KOPT-K1 (cell line): ENCODE measurements around the gene EIF3F.

Experiments used
- H3K27ac ChIP-seq: fragments of 200-600 bp; sonication (generic); 2 replicates; pipeline ENCODE4 v1.5.1; 2016; ENCODE audit warnings: antibody characterized with exemption, mild to moderate bottlenecking, low read depth, low read length; ENCODE audit not compliant: poor library complexity, severe bottlenecking
- H3K36me3 ChIP-seq: fragments of 200-600 bp; sonication (generic); 2 replicates; pipeline ENCODE4 v1.5.1; 2017; ENCODE audit warnings: antibody characterized with exemption, mild to moderate bottlenecking, low read length, moderate library complexity; ENCODE audit not compliant: insufficient read depth
- H3K9me3 ChIP-seq: fragments of 200-600 bp; sonication (generic); 2 replicates; pipeline ENCODE4 v1.5.1; 2017; ENCODE audit warnings: antibody characterized with exemption, low read length, mild to moderate bottlenecking; ENCODE audit not compliant: insufficient read depth, poor library complexity, severe bottlenecking

EIF3F gene

DNA sequence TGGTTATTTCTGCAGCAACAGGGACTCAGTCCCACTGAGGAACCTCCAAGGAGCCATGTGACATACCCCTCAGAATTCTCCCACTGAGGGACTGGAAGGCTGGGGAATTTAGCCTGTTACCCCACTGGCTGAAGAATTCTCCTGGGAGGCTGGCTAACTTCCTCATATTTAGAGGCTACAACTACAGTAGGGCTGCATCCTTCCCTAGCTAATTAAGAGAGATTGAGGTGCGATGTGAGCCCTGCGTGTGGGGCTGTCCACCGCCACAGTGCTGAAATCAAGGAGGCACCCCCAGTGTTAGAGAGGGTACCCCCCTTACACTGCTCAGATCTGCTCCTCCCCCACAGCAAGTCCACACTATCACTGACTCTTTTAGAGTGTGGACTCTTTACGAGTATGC is 21.1 kb downstream of the EIF3F start:
- Histone ChIP-seq H3K27ac (no peak overlapping the region), H3K36me3 (no peaks in the 10 kb centered on the region), H3K9me3 (no peaks in the 10 kb centered on the region)

GRCh38 chr11:8009856-8010255 is 22.7 kb downstream of the EIF3F start:
- H3K36me3 ChIP-seq = no peaks in the 10 kb centered on the region
- H3K9me3 ChIP-seq = no peaks in the 10 kb centered on the region
- no peak overlapping the region for H3K27ac ChIP-seq

DNA sequence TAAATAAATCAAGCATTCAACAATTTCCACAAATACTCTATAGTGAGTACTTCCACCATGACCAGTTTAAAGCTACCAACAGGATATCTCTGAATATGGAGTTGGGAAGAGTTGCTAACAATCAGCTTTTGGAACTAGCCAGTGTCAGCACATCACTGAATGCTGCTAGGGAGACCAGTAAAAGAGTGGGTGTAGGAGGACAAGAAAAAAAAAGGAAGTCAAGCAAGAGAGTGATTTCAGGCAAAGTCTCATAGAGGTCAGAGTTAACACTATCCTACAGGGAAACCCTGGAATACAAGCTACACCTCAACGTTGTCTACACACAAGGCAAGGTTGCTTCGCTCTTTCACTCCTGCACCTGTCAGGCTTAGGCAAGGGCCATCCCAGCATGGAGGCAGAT is 24.2 kb downstream of the EIF3F start:
- Histone ChIP-seq H3K9me3 (no peaks in the 10 kb centered on the region), H3K27ac (no peak overlapping the region), H3K36me3 (no peaks in the 10 kb centered on the region)

GRCh38 chr11:8011981-8012444 is 24.9 kb downstream of the EIF3F start:
- no peaks in the 10 kb centered on the region for H3K9me3 ChIP-seq
- no peak overlapping the region for H3K27ac ChIP-seq
- H3K36me3 ChIP-seq = no peaks in the 10 kb centered on the region

- H3K27ac ChIP-seq = no peak overlapping the region
- no peaks in the 10 kb centered on the region for H3K36me3 ChIP-seq
- H3K9me3 ChIP-seq = no peaks in the 10 kb centered on the region
These were observed 26.7 kb downstream of the EIF3F start for GRCh38 chr11:8013833-8014232.

DNA sequence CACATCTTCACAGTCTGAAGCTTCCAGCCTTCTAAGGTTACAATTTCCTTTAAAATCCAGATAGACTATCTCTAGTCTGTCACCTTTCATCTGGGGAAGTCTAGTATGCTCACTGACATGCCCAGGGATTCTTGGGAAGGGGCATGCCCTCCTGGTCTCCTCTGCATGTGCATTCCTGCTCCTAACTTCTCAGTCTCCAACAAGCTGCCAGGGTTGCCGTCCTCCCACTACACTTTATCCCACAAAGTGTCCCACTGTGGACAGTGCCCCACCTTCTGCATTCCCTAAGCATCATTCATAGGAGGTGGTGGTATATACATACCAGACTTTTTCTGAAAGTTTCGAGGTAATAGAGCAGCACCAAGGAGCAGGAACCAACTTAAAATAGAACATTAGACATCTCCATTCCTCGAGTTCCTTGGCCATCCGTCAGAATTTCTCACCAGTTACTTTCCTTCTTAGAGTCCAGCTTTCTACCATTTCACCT is 28.7 kb downstream of the EIF3F start:
- H3K36me3 ChIP-seq = no peaks in the 10 kb centered on the region
- no peak overlapping the region for H3K27ac ChIP-seq
- H3K9me3 ChIP-seq = no peaks in the 10 kb centered on the region

- Histone ChIP-seq H3K9me3 (no peaks in the 10 kb centered on the region), H3K27ac (no peak overlapping the region), H3K36me3 (no peaks in the 10 kb centered on the region)
These were observed 29.3 kb downstream of the EIF3F start for GRCh38 chr11:8016440-8016839.

DNA sequence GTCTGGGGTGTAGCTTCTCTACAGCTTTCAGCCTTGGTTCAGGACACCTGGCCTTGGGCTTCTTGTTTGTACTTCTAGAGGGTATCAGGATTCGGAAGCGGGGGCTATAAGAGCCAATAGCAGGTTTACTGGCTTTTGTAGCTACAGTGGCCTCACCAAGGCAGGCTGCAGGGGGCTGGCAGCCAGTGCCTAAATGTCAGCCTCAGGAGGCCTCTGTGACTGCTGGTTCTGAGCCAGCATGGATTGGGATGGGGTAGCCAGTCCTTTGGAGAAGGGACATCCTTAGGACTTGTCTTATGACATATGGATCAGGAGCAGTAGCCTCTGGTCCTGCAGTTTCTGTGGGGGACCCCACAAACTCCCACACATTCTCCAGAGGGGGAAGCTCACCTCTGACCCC is 29.9 kb downstream of the EIF3F start:
- H3K9me3 ChIP-seq = no peaks in the 10 kb centered on the region
- H3K27ac ChIP-seq = no peak overlapping the region
- no peaks in the 10 kb centered on the region for H3K36me3 ChIP-seq

- no peaks in the 10 kb centered on the region for H3K36me3 ChIP-seq
- H3K27ac ChIP-seq = no peak overlapping the region
- H3K9me3 ChIP-seq = no peaks in the 10 kb centered on the region
These were observed 30.9 kb downstream of the EIF3F start for GRCh38 chr11:8017894-8018483.

DNA sequence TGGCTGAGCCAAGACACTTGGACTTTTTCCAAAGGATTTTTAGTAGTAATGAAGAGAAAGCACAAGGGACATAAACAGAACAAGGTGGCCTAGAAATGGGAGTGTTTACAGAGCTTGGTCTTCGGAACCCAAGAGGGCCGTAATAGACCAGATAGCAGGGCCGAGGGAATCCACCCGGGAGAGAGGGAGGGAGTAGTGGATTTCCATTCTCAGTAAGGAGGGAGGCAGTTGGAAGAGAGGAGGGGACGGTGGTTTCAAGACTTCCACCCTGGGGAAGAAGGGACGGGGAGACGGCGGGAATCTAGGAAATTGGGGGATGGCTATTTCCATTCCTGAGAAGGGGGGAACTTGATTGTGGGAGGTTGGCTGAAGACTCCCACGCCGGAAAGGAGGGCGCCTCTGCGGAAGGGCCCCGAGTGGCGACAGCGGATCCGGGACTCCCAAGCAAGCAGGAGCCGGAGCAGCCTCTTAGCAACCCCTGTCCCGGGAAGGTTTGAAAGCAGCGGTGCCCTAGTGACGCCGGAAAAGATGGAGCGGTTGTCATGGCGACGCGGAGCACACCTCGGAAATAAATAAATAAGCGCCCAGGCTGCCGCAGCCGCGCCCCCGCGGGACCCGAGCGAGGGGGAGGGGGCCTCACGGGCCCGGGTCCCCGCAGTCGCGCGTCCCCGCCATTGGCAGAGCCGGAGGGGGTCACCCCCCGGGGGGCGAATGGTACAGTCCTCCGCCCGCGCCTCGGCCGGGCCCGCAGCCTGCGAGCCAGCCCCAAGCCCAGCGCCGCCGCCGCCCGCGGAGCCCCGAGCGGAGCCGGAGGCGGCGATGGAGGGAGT is 31.6 kb downstream of the EIF3F start:
- Histone ChIP-seq H3K9me3 (no peaks in the 10 kb centered on the region), H3K36me3 (no peaks in the 10 kb centered on the region), H3K27ac (no peak overlapping the region)

DNA sequence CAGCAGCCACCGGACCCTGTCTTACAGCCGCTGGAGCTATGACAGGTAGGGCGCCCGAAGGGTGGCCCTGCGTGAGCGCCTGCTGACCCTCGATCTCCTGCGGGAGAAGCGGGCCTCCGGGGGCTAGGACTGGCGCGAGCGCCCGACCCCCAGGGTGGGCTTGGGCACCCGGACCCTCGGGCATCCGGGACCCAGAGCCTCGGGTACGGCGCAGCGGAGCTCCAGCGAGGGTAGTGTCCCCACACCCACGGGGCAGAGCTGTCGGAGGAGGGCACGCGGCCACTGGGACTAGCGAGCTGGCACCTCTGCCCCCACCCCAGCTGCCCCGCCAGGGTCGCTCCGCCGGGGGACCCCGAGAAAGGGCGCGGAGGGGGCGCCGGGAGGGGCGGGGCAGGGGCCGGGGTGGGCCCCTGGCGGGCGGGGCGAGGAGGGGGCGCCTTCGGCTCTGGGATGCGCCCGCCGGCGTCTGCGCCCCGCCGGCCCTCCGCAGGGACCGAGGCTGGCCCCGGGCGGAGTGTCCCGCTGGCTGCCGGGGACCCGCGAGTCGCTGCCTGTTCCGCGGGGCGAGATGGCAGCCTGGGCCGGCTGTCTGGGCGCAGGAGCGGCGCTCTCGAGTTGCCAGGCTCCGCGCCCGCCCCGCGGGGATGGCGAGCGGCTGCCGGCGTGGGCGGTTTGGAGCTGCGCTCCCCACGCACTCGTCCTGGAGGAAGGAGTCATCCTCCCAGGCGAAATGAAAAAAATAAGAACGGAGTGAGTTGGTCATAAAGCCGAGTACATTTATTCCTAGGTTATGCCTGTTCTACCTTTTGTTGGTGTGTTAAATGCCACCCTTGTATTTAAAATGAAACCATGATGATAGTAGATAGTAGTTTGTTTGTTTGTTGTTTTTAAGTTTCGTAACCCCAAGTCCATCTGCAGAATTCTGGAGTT is 32.4 kb downstream of the EIF3F start:
- Histone ChIP-seq H3K27ac (no peak overlapping the region), H3K9me3 (no peaks in the 10 kb centered on the region), H3K36me3 (no peaks in the 10 kb centered on the region)

- H3K9me3 ChIP-seq = no peaks in the 10 kb centered on the region
- no peaks in the 10 kb centered on the region for H3K36me3 ChIP-seq
- no peak overlapping the region for H3K27ac ChIP-seq
These were observed 33.1 kb downstream of the EIF3F start for GRCh38 chr11:8020244-8020597.

DNA sequence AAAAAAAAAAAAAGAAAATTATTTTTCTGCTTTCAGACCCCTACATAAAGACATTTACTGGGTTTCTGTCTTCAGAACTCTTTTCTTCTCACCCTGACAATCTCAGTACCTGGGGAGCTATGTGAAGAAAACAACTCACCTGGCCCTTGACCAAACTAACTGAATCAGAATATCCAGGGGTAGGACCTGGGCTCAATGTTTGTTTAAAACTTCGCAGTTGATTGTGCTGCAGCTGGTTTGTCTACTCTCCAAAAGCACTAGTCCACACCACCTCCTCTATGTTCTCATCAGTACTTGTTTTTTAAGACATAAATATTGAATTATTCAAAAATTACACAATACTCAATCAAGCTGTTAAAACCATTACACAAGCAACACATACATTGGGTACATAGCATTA is 34.8 kb downstream of the EIF3F start:
- no peaks in the 10 kb centered on the region for H3K9me3 ChIP-seq
- no peak overlapping the region for H3K27ac ChIP-seq
- no peaks in the 10 kb centered on the region for H3K36me3 ChIP-seq

GRCh38 chr11:8022876-8023275 is 35.7 kb downstream of the EIF3F start:
- H3K9me3 ChIP-seq = no peaks in the 10 kb centered on the region
- H3K36me3 ChIP-seq = no peaks in the 10 kb centered on the region
- no peak overlapping the region for H3K27ac ChIP-seq
